Upper lobe of left lung (tissue), 6 donors: ENCODE measurements around the gene AKR1C2. TPM values are rescaled to one million over a fixed set of nuclear protein-coding genes. Genes with fewer than 3 reads are reported as not detected.
"Not testable (repeated sequence)": the region's sequence is repeated elsewhere in the genome, so short reads cannot be mapped to it uniquely, and the experiment has no call there.

ENCODE experiments used
- ATAC-seq, 2 donors: fragments of 200-7000 bp; cut with Tn5 transposase; one replicate each; pipeline ENCODE4 v1.9.1; 2022; ENCODE audit warnings: mild to moderate bottlenecking in 2 of 2, moderate library complexity in 2 of 2; ENCODE audit not compliant: low FRiP score in 2 of 2
- DNase-seq, 2 donors: peaks; one replicate each; pipeline ENCODE4 v3.0.0-alpha.2; 2019 to 2020
- H3K27ac ChIP-seq, 4 donors: fragments of 200-600 bp; sonication (generic); one replicate each; pipeline ENCODE4 v1.5.1; 2016 to 2019
- H3K27me3 ChIP-seq, 4 donors: fragments of 200-600 bp; sonication (generic); one replicate each; pipeline ENCODE4 v1.5.1; 2017 to 2019
- H3K36me3 ChIP-seq, 4 donors: fragments of 200-600 bp; sonication (generic); one replicate each; pipeline ENCODE4 v1.5.1; 2016 to 2019
- H3K4me1 ChIP-seq, 4 donors: fragments of 200-600 bp; sonication (generic); one replicate each; pipeline ENCODE4 v1.5.1; 2018 to 2019
- H3K4me3 ChIP-seq, 4 donors: fragments of 200-600 bp; sonication (generic); one replicate each; pipeline ENCODE4 v1.5.1; 2017 to 2019; ENCODE audit warnings: mild to moderate bottlenecking in 2 of 4, moderate library complexity in 1 of 4
- H3K9me3 ChIP-seq, 4 donors: fragments of 200-600 bp; sonication (generic); one replicate each; pipeline ENCODE4 v1.5.1; 2018 to 2019
- EP300 ChIP-seq, 4 donors: sonication (generic); formaldehyde crosslinking; IDR thresholded peaks; one replicate each; pipeline ENCODE4 v1.5.1; 2017; ENCODE audit warnings: antibody characterized with exemption in 4 of 4, control low read depth in 2 of 4
- POLR2A ChIP-seq, 4 donors: fragments of 450-650 bp; IDR thresholded peaks; one replicate each; pipeline ENCODE4 v1.5.1; 2016 to 2017; ENCODE audit warnings: antibody characterized with exemption in 4 of 4, mild to moderate bottlenecking in 2 of 4
- POLR2AphosphoS5 ChIP-seq, 2 donors: sonication (generic); formaldehyde crosslinking; IDR thresholded peaks; one replicate each; pipeline ENCODE4 v1.5.1; 2017; ENCODE audit warnings: antibody characterized with exemption in 2 of 2
- WGBS, 2 donors: methylation state at CpG; one replicate each; pipeline ENCODE4 v1.1.5; 2017 to 2018; 5-methylcytosine and 5-hydroxymethylcytosine counted together
- total RNA-seq, 6 donors: library from RNA; depleted of rRNA in 4 of 6; stranded (reverse); fragments of >200 nt in 4 of 6; gene quantifications; one replicate each; pipeline versions ENCODE4 v1.1.0 to v1.2.1, GENCODE V29; 2016 to 2021
- TF ChIP-seq, protein P1 (sequence below), 6 experiments: fragments of 450-650 bp in 4 of 6; fragments of 200-600 bp in 2 of 6; sonication (generic) in 2 of 6; IDR thresholded peaks; one replicate each; pipeline ENCODE4 v1.5.1; 2016 to 2019; ENCODE audit warnings: antibody characterized with exemption in 6 of 6
- donor health status: DM: no; HTN: no; CAD: no; lungs with moderate emphysema.
- donor health status: DM: no; HTN: yes; CAD: no; lungs with severe emphysema.

Gene AKR1C2
- total RNA-seq, 6 donors from 2014 or later, result 7.3 to 76.0 (median 28.6) TPM

- Histone ChIP-seq H3K36me3 (no peaks in the 10 kb centered on the region), H3K27ac (no peak overlapping the region), H3K4me3 (no peak overlapping the region), H3K27me3 (no peaks in the 10 kb centered on the region), H3K9me3 (no peaks in the 10 kb centered on the region), H3K4me1 (peaks cover 0 to 3% (median 0%) of the 10 kb centered on the region in 4 donors)
- WGBS, 2 donors, result 91 to 99% methylated on average over 2 of the region's 2 CpGs
- DNase-seq, result no peak
- ATAC-seq, result no peak
- no peak for TF ChIP-seq POLR2AphosphoS5 (IDR thresholded peaks at IDR 0.05)
- TF ChIP-seq, protein P1, sequence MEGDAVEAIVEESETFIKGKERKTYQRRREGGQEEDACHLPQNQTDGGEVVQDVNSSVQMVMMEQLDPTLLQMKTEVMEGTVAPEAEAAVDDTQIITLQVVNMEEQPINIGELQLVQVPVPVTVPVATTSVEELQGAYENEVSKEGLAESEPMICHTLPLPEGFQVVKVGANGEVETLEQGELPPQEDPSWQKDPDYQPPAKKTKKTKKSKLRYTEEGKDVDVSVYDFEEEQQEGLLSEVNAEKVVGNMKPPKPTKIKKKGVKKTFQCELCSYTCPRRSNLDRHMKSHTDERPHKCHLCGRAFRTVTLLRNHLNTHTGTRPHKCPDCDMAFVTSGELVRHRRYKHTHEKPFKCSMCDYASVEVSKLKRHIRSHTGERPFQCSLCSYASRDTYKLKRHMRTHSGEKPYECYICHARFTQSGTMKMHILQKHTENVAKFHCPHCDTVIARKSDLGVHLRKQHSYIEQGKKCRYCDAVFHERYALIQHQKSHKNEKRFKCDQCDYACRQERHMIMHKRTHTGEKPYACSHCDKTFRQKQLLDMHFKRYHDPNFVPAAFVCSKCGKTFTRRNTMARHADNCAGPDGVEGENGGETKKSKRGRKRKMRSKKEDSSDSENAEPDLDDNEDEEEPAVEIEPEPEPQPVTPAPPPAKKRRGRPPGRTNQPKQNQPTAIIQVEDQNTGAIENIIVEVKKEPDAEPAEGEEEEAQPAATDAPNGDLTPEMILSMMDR (IDR thresholded peaks at IDR 0.05), result no peak
- no peak for TF ChIP-seq POLR2A (IDR thresholded peaks at IDR 0.05)
- TF ChIP-seq EP300 (IDR thresholded peaks at IDR 0.05), result no peak
These were observed 13.4 kb downstream of the AKR1C2 start for GRCh38 chr10:4990217-4990616.

DNA sequence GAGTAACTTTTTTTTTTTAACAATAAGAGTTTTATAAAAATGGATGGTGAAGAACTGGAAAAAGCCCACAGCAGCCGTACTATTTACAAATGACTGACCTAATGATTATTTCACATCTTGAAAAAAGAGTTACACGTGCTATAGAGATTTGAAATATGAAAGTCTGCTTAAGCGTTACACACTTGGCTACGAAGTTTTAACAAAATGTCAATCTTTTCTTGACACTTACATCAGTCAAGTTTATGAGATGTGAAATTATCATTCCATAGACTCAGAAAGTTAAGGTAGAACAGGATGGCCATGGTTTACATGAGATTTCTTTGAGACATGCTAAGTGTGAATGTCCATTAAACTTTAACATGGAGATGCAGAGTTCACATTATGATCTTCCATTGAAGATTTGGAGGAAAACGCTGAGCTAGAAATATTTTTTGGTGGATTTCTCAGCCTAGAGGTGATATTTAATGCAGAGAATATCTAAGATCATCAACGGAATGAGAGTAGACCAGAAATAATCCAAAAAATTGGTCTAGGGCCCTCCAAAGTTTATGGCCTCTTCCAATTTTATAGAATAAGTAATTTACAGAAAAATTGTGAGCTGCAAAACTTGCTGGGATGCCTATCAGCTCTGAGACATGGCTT lies 15.5 kb downstream of the AKR1C2 start:
- not testable (repeated sequence) for H3K27me3 ChIP-seq, H3K27ac ChIP-seq, H3K4me3 ChIP-seq, DNase-seq, H3K36me3 ChIP-seq, H3K4me1 ChIP-seq, ATAC-seq, H3K9me3 ChIP-seq
- WGBS, 2 donors, result 86 to 95% methylated on average over 6 of the region's 6 CpGs

GRCh38 chr10:4984971-4985594 lies 18.6 kb downstream of the AKR1C2 start:
- no peaks in the 10 kb centered on the region for H3K27me3 ChIP-seq
- no peak overlapping the region for H3K4me3 ChIP-seq
- peak overlapping the region in 2 of 4 donors; percentile 21 to 53 for H3K27ac ChIP-seq
- no peaks in the 10 kb centered on the region for H3K9me3 ChIP-seq
- H3K36me3 ChIP-seq, result no peaks in the 10 kb centered on the region
- DNase-seq (no peak), ATAC-seq (peak in 1 of 2 donors; percentile 2)
- peaks cover 0 to 12% (median 2%) of the 10 kb centered on the region in 4 donors for H3K4me1 ChIP-seq
- 68 to 72% methylated on average over 7 of the region's 7 CpGs for WGBS, 2 donors
- TF ChIP-seq POLR2A (IDR thresholded peaks at IDR 0.05), result no peak
- TF ChIP-seq POLR2AphosphoS5 (IDR thresholded peaks at IDR 0.05), result no peak
- TF ChIP-seq EP300 (IDR thresholded peaks at IDR 0.05), result no peak
- TF ChIP-seq, protein P1 (IDR thresholded peaks at IDR 0.05), result peak in 1 of 6 experiments; percentile 25

- H3K36me3 ChIP-seq, result no peaks in the 10 kb centered on the region
- ATAC-seq (no peak), DNase-seq (peak in 1 of 2 donors; percentile 8)
- H3K9me3 ChIP-seq, result no peaks in the 10 kb centered on the region
- H3K27me3 ChIP-seq, result no peaks in the 10 kb centered on the region
- no peak overlapping the region for H3K4me3 ChIP-seq
- TF ChIP-seq POLR2AphosphoS5 (IDR thresholded peaks at IDR 0.05), result no peak
- no peak for TF ChIP-seq POLR2A (IDR thresholded peaks at IDR 0.05)
- TF ChIP-seq, protein P1 (IDR thresholded peaks at IDR 0.05), result no peak
- no peak for TF ChIP-seq EP300 (IDR thresholded peaks at IDR 0.05)
- WGBS, 2 donors, result 95 to 96% methylated on average over 10 of the region's 10 CpGs
- H3K4me1 ChIP-seq, result peaks cover 0 to 12% (median 2%) of the 10 kb centered on the region in 4 donors
- H3K27ac ChIP-seq, result peak overlapping the region in 1 of 4 donors; percentile 17
These were observed 19.4 kb downstream of the AKR1C2 start for GRCh38 chr10:4984223-4984622.

GRCh38 chr10:4983615-4984216 lies 19.9 kb downstream of the AKR1C2 start:
- H3K36me3 ChIP-seq, result no peaks in the 10 kb centered on the region
- DNase-seq (no peak), ATAC-seq (no peak)
- TF ChIP-seq POLR2A (IDR thresholded peaks at IDR 0.05) (no peak), EP300 (IDR thresholded peaks at IDR 0.05) (no peak), POLR2AphosphoS5 (IDR thresholded peaks at IDR 0.05) (no peak)
- TF ChIP-seq, protein P1 (IDR thresholded peaks at IDR 0.05), result no peak
- no peaks in the 10 kb centered on the region for H3K27me3 ChIP-seq
- H3K9me3 ChIP-seq, result no peaks in the 10 kb centered on the region
- peaks cover 0 to 12% (median 2%) of the 10 kb centered on the region in 4 donors for H3K4me1 ChIP-seq
- WGBS, 2 donors, result 96 to 97% methylated on average over 3 to 5 of the region's 5 CpGs
- peak overlapping the region in 1 of 4 donors; percentile 17 for H3K27ac ChIP-seq
- H3K4me3 ChIP-seq, result no peak overlapping the region
